GM18498 (cell line): ENCODE data around the gene NUP93.
"Not testable (repeated sequence)": the region's sequence is repeated elsewhere in the genome, so short reads cannot be mapped to it uniquely, and the experiment has no call there.

Experiments used
- ATAC-seq: cut with Tn5 transposase; IDR thresholded peaks from one replicate; pipeline ENCODE4 v1.9.1; 2021; ENCODE audit warnings: mild to moderate bottlenecking, moderate library complexity; ENCODE audit not compliant: unreplicated experiment

Gene NUP93

GRCh38 chr16:56864960-56865359 is 135.0 kb downstream of the NUP93 start, which contains the start of gene SLC12A3:
TSS of gene SLC12A3 (plus strand) at chr16:56865207. CDS start at chr16:56865236, 29 bp downstream.
- no peak for ATAC-seq

GRCh38 chr16:56865394-56866062 is 135.6 kb downstream of the NUP93 start:
- ATAC-seq: no peak

- ATAC-seq: no peak
These were observed 137.3 kb downstream of the NUP93 start for GRCh38 chr16:56866955-56867830.

- no peak for ATAC-seq
These were observed 138.2 kb downstream of the NUP93 start for GRCh38 chr16:56868175-56868574.

GRCh38 chr16:56868766-56869165 is 138.8 kb downstream of the NUP93 start:
- ATAC-seq: not testable (repeated sequence)

GRCh38 chr16:56869513-56870275 is 139.8 kb downstream of the NUP93 start:
- no peak for ATAC-seq

- no peak for ATAC-seq
These were observed 140.5 kb downstream of the NUP93 start for GRCh38 chr16:56870276-56870888.

- no peak for ATAC-seq
These were observed 141.3 kb downstream of the NUP93 start for GRCh38 chr16:56871172-56871593.

GRCh38 chr16:56872863-56873391 is 143.0 kb downstream of the NUP93 start:
- no peak for ATAC-seq

- no peak for ATAC-seq
These were observed 144.9 kb downstream of the NUP93 start for GRCh38 chr16:56874800-56875199.

GRCh38 chr16:56876048-56876447 is 146.1 kb downstream of the NUP93 start:
- ATAC-seq: no peak

- ATAC-seq: no peak
These were observed 147.7 kb downstream of the NUP93 start for GRCh38 chr16:56877486-56878182.

GRCh38 chr16:56878282-56878854 is 148.4 kb downstream of the NUP93 start:
- ATAC-seq: no peak

GRCh38 chr16:56879276-56879675 is 149.3 kb downstream of the NUP93 start:
- no peak for ATAC-seq

- no peak for ATAC-seq
These were observed 150.2 kb downstream of the NUP93 start for GRCh38 chr16:56880176-56880575.

- ATAC-seq: no peak
These were observed 150.8 kb downstream of the NUP93 start for GRCh38 chr16:56880685-56881084.

- ATAC-seq: no peak
These were observed 152.3 kb downstream of the NUP93 start for GRCh38 chr16:56882077-56882800.

GRCh38 chr16:56883586-56883985 is 153.7 kb downstream of the NUP93 start:
- no peak for ATAC-seq

- no peak for ATAC-seq
These were observed 154.2 kb downstream of the NUP93 start for GRCh38 chr16:56884026-56884582.
